ENCODE results near the gene UPF3A.

GRCh38 chr13:114249077-114249476, 32.3 kb upstream of the UPF3A start:
- TF ChIP-seq SUZ12 (IDR thresholded peaks at IDR 0.05) (no peak), TARDBP (IDR thresholded peaks at IDR 0.05) (no peak), PKNOX1 (IDR thresholded peaks at IDR 0.05) (no peak), FOXA1 (IDR thresholded peaks at IDR 0.05) (no peak), NFRKB (IDR thresholded peaks at IDR 0.05) (no peak), ELF4 (IDR thresholded peaks at IDR 0.05) (no peak), BHLHE40 (IDR thresholded peaks at IDR 0.05; ENCODE audit: borderline replicate concordance) (no peak), FOXM1 (IDR thresholded peaks at IDR 0.05; ENCODE audit: borderline replicate concordance) (no peak), ARNT (IDR thresholded peaks at IDR 0.05) (no peak), FOXK2 (IDR thresholded peaks at IDR 0.05) (no peak), ZNF384 (IDR thresholded peaks at IDR 0.05) (no peak), HDGF (IDR thresholded peaks at IDR 0.05; ENCODE audit: borderline replicate concordance) (no peak), SP1 (IDR thresholded peaks at IDR 0.05) (no peak)
